GM12878 (cell line): Measurements from ENCODE around the gene MACF1. TPM values are rescaled to one million over a fixed set of nuclear protein-coding genes. Genes with fewer than 3 reads are reported as not detected.

ENCODE experiments used
- ATAC-seq: fragments of 200-7000 bp; cut with Tn5 transposase; 3 replicates; pipeline ENCODE4 v1.9.1; 2020; ENCODE audit warnings: mild to moderate bottlenecking, moderate library complexity
- BruUV-seq: library from RNA; stranded (reverse); fragments of 400-500 nt; replicated peaks from 2 replicates; lab custom pipeline; 2021; lab: Mats Ljungman, UMichigan
- CTCF ChIA-PET: fragments of 300-600 bp; sonication (Branson Sonifier 250); formaldehyde crosslinking; extraction: SDS; loops from one replicate; lab custom pipeline; 2021; ENCODE audit warnings: inconsistent platforms; lab: Yijun Ruan, JAX
- POLR2A ChIA-PET: fragments of 350-600 bp; formaldehyde crosslinking; extraction: SDS; loops from one replicate; lab custom pipeline; 2021; ENCODE audit warnings: inconsistent platforms; lab: Charles Lee
- RAD21 ChIA-PET: fragments of 300-600 bp; sonication (Branson Sonifier 250); formaldehyde crosslinking; loops from one replicate; lab custom pipeline; 2023; ENCODE audit warnings: antibody characterized with exemption; ENCODE audit not compliant: unreplicated experiment; lab: Charles Lee
- SMC1A ChIA-PET: fragments of 300-600 bp; sonication (Branson Sonifier 250); formaldehyde crosslinking; loops from one replicate; lab custom pipeline; 2023; ENCODE audit not compliant: unreplicated experiment, uncharacterized antibody; lab: Charles Lee
- DNase-seq: peaks from one replicate; pipeline ENCODE4 v3.0.0-alpha.2; 2011; ENCODE audit warnings: low read depth, low spot score
- FAIRE-seq: peaks from 3 replicates; lab custom pipeline; 2011; peaks lifted over from hg19 to GRCh38; lab: Jason Lieb, UNC
- H2AFZ ChIP-seq: 2 replicates; pipeline ENCODE4 v1.6.0; 2011; ENCODE audit warnings: low read depth, low read length, control low read depth; ENCODE audit not compliant: control insufficient read depth
- H3K27ac ChIP-seq: 2 replicates; pipeline ENCODE4 v1.5.1; 2011; ENCODE audit warnings: control low read depth; ENCODE audit not compliant: control insufficient read depth, insufficient read depth
- H3K27me3 ChIP-seq, 2 experiments: replicated peaks in 1 of 2; 2 replicates each; pipeline versions ENCODE4 v1.6.0 to v1.6.1; 2011; ENCODE audit warnings: low read length in 1 of 2; ENCODE audit not compliant: control insufficient read depth in 2 of 2, insufficient read depth in 2 of 2
- H3K36me3 ChIP-seq, 2 experiments: 2 replicates each; pipeline ENCODE4 v1.5.1; 2011; ENCODE audit warnings: low read length in 1 of 2; ENCODE audit not compliant: control insufficient read depth in 2 of 2, insufficient read depth in 2 of 2
- H3K4me1 ChIP-seq: 2 replicates; pipeline ENCODE4 v1.6.1; 2011; ENCODE audit warnings: mild to moderate bottlenecking, low read length, moderate library complexity, mixed read lengths; ENCODE audit not compliant: control insufficient read depth, insufficient read depth
- H3K4me2 ChIP-seq: 2 replicates; pipeline ENCODE4 v1.6.0; 2011; ENCODE audit warnings: control low read depth; ENCODE audit not compliant: control insufficient read depth, insufficient read depth
- H3K4me3 ChIP-seq: fragments of 200-600 bp; sonication (generic); 2 replicates; pipeline ENCODE4 v1.5.1; 2016
- H3K79me2 ChIP-seq: 2 replicates; pipeline ENCODE4 v1.6.0; 2011; ENCODE audit warnings: low read length; ENCODE audit not compliant: control insufficient read depth, insufficient read depth
- H3K9ac ChIP-seq: 2 replicates; pipeline ENCODE4 v1.8.0; 2011; ENCODE audit warnings: low read length, control low read depth, mixed read lengths; ENCODE audit not compliant: control insufficient read depth, insufficient read depth
- H3K9me3 ChIP-seq: replicated peaks from 3 replicates; pipeline ENCODE4 v1.5.1; 2011; ENCODE audit warnings: mild to moderate bottlenecking, low read length; ENCODE audit not compliant: control insufficient read depth, insufficient read depth
- H4K20me1 ChIP-seq: 2 replicates; pipeline ENCODE4 v1.6.0; 2011; ENCODE audit not compliant: control insufficient read depth, insufficient read depth
- BCL11A ChIP-seq: IDR thresholded peaks from 2 replicates; pipeline ENCODE4 v1.6.1; 2011; ENCODE audit warnings: low read depth, low read length
- CHD2 ChIP-seq: IDR thresholded peaks from 2 replicates; pipeline ENCODE4 v1.6.1; 2011; ENCODE audit warnings: low read depth, low read length, improper control_type of control experiment, borderline replicate concordance
- CREM ChIP-seq: IDR thresholded peaks from 2 replicates; pipeline ENCODE4 v1.6.1; 2014; ENCODE audit warnings: antibody characterized with exemption, low read depth
- E2F8 ChIP-seq: fragments of 450-650 bp; IDR thresholded peaks from 2 replicates; pipeline ENCODE4 v1.6.1; 2018; ENCODE audit warnings: mild to moderate bottlenecking, low read depth, moderate library complexity; ENCODE audit not compliant: partially characterized antibody
- PAX8 ChIP-seq: fragments of 450-650 bp; IDR thresholded peaks from 2 replicates; pipeline ENCODE4 v1.6.1; 2017; ENCODE audit warnings: mild to moderate bottlenecking, moderate library complexity
- RFX5 ChIP-seq: IDR thresholded peaks from 2 replicates; pipeline ENCODE4 v1.6.1; 2011; ENCODE audit warnings: low read depth, low read length, improper control_type of control experiment
- SIN3A ChIP-seq: IDR thresholded peaks from 2 replicates; pipeline ENCODE4 v1.6.1; 2012; ENCODE audit warnings: low read depth, low read length, improper control_type of control experiment
- SIX5 ChIP-seq: IDR thresholded peaks from 2 replicates; pipeline ENCODE4 v1.6.1; 2011; ENCODE audit warnings: mild to moderate bottlenecking, low read depth, low read length, moderate library complexity; ENCODE audit not compliant: severe bottlenecking
- STAT3 ChIP-seq: IDR thresholded peaks from 2 replicates; pipeline ENCODE4 v1.6.1; 2011; ENCODE audit warnings: low read depth, low read length, improper control_type of control experiment
- SUPT20H ChIP-seq: IDR thresholded peaks from 2 replicates; pipeline ENCODE4 v1.6.1; 2011; ENCODE audit warnings: low read depth, mild to moderate bottlenecking, low read length, moderate library complexity, borderline replicate concordance; ENCODE audit not compliant: control insufficient read depth
- TBL1XR1 ChIP-seq: IDR thresholded peaks from 2 replicates; pipeline ENCODE4 v1.6.1; 2012; ENCODE audit warnings: low read depth, low read length, improper control_type of control experiment
- TCF3 ChIP-seq: IDR thresholded peaks from 2 replicates; pipeline ENCODE4 v1.6.1; 2012; ENCODE audit warnings: low read depth, mild to moderate bottlenecking, low read length, borderline replicate concordance; ENCODE audit not compliant: insufficient read depth
- ZNF24 ChIP-seq: fragments of 450-650 bp; IDR thresholded peaks from 2 replicates; pipeline ENCODE4 v1.6.1; 2017; ENCODE audit warnings: antibody characterized with exemption, mild to moderate bottlenecking
- ZZZ3 ChIP-seq: IDR thresholded peaks from 2 replicates; pipeline ENCODE4 v1.6.1; 2011; ENCODE audit warnings: low read depth; ENCODE audit not compliant: control insufficient read depth, insufficient read length
- WGBS: methylation state at CpG from one replicate; pipeline ENCODE4 v1.1.6; 2016; ENCODE audit warnings: low lambda C conversion rate; ENCODE audit not compliant: insufficient replicate concordance, insufficient coverage; ENCODE audit errors: missing lambda C conversion rate; 5-methylcytosine and 5-hydroxymethylcytosine counted together
- in situ Hi-C: fragments of 300-500 bp; cut with MboI; formaldehyde crosslinking; loops from 9 replicates; pipeline ENCODE4 v1.14.3; 2018; ENCODE audit warnings: mixed read lengths
- intact Hi-C: fragments of 100-400 bp; cut with micrococcal nuclease; formaldehyde crosslinking; loops from one replicate; pipeline ENCODE4 v1.14.2; 2022; ENCODE audit not compliant: unreplicated experiment
- polyA plus RNA-seq, 11 experiments: library from polyadenylated mRNA; depleted of rRNA in 4 of 11; unstranded in 6 of 11; stranded (reverse) in 5 of 11; fragments of >200 nt; fragmentation: Nextera tagmentation in 4 of 11; fragmentation: Illumina TruSeq in 1 of 11; extraction: Ambion mirVana in 4 of 11; extraction: Trizol in 1 of 11; gene quantifications; 1 replicate in 1 of 11; 2 replicates in 10 of 11; pipeline versions ENCODE4 v1.2.1 to v1.2.3, GENCODE V29; 2011 to 2016; ENCODE audit warnings: inconsistent platforms in 2 of 11, missing spikeins in 2 of 11, low read depth in 1 of 11
- total RNA-seq, 4 experiments: library from RNA; depleted of rRNA in 3 of 4; stranded (reverse); fragments of >200 nt in 3 of 4; fragmentation: Illumina TruSeq in 1 of 4; extraction: Trizol in 1 of 4; gene quantifications; 2 replicates each; pipeline versions ENCODE4 v1.2.1 to v1.2.3, GENCODE V29; 2013 to 2021
- TF ChIP-seq, protein P1 (sequence below): fragments of 450-650 bp; IDR thresholded peaks from 2 replicates; pipeline ENCODE4 v1.6.1; 2017; ENCODE audit warnings: mild to moderate bottlenecking, low read depth, inconsistent platforms; ENCODE audit not compliant: poor library complexity, severe bottlenecking

Gene MACF1
- total and polyA plus RNA-seq, 10 of the 15 experiments (the other 5 are each of a cell fraction or from before 2014, with no cell fraction given), result 15.5 to 201 (median 76.9) TPM

DNA sequence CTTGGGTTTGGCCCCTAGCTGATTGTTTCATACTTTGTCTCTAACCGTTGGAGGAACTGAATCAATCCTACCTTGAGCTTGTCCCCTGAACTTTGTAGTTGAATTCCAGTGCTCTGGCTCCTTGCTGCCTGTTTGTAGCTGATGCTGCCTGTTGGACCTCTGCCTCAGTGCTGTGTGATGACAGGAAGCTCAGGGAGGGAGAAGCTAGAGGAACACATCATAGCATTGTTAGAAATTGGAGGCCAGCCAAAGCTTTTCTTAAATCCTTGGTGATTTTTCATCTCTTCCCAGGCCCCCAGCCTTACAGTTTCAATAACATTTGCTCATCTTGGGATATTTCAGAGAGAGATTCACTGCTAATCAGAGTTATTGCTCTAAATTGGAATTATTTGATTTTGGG lies 34.0 kb downstream of the MACF1 start:
- Histone ChIP-seq H3K4me2 (no peak overlapping the region), H3K27ac (no peak overlapping the region), H3K9me3 (no peaks in the 10 kb centered on the region), H3K36me3 (peaks cover 0 to 8% of the 10 kb centered on the region in 2 experiments; a peak in 3 of 4 replicates), H3K4me1 (no peaks in the 10 kb centered on the region), H3K27me3 (no peaks in the 10 kb centered on the region), H4K20me1 (peaks cover 4% of the 10 kb centered on the region), H3K4me3 (no peak overlapping the region), H3K9ac (no peak overlapping the region), H2AFZ (no peak overlapping the region), H3K79me2 (peaks cover 9% of the 10 kb centered on the region)
- POLR2A ChIA-PET, result no interaction called here
- FAIRE-seq (no peak), ATAC-seq (no peak), DNase-seq (no peak)
- 100% methylated on average over 1 of the region's 1 CpG for WGBS
- intact Hi-C loops (no loop called here), in situ Hi-C loops (no loop called here)
- SMC1A ChIA-PET, result interaction anchor here (0.9 to 4.8 kb wide), 9 partner anchors 8 to 45 kb away, joined by 3 to 41 read pairs (median 4); no protein-coding TSS in a partner anchor
- CTCF ChIA-PET, result interaction anchor here (1.0 to 5.0 kb wide), 5 partner anchors 12 to 46 kb away, joined by 3 to 48 read pairs (median 4); no protein-coding TSS in a partner anchor
- RAD21 ChIA-PET, result interaction anchor here (1.1 to 3.2 kb wide), 4 partner anchors 22 to 46 kb away, joined by 3 to 19 read pairs (median 5); no protein-coding TSS in a partner anchor
- no TSS peak for BruUV-seq
- no peak for TF ChIP-seq ZNF24
- no peak for TF ChIP-seq SIN3A
- TF ChIP-seq CHD2, result no peak
- TF ChIP-seq BCL11A, result no peak
- TF ChIP-seq SUPT20H, result no peak
- TF ChIP-seq, protein P1, sequence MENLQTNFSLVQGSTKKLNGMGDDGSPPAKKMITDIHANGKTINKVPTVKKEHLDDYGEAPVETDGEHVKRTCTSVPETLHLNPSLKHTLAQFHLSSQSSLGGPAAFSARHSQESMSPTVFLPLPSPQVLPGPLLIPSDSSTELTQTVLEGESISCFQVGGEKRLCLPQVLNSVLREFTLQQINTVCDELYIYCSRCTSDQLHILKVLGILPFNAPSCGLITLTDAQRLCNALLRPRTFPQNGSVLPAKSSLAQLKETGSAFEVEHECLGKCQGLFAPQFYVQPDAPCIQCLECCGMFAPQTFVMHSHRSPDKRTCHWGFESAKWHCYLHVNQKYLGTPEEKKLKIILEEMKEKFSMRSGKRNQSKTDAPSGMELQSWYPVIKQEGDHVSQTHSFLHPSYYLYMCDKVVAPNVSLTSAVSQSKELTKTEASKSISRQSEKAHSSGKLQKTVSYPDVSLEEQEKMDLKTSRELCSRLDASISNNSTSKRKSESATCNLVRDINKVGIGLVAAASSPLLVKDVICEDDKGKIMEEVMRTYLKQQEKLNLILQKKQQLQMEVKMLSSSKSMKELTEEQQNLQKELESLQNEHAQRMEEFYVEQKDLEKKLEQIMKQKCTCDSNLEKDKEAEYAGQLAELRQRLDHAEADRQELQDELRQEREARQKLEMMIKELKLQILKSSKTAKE, result no peak
- no peak for TF ChIP-seq PAX8
- no peak for TF ChIP-seq TBL1XR1
- no peak for TF ChIP-seq ZZZ3
- no peak for TF ChIP-seq TCF3
- TF ChIP-seq RFX5, result no peak
- no peak for TF ChIP-seq E2F8
- TF ChIP-seq SIX5, result no peak
- no peak for TF ChIP-seq CREM
- no peak for TF ChIP-seq STAT3
